ENCODE measurements around the gene GPBAR1. TPM values are rescaled to one million over a fixed set of nuclear protein-coding genes. Genes with fewer than 3 reads are reported as not detected.
A peak's percentile ranks its signal among the peaks of the same experiment; 100 is the strongest.

Gene GPBAR1
- total and polyA plus RNA-seq, 2 donors (not counting 1 experiment from before 2014, with no cell fraction given): 0.66 to 0.81 TPM

DNA sequence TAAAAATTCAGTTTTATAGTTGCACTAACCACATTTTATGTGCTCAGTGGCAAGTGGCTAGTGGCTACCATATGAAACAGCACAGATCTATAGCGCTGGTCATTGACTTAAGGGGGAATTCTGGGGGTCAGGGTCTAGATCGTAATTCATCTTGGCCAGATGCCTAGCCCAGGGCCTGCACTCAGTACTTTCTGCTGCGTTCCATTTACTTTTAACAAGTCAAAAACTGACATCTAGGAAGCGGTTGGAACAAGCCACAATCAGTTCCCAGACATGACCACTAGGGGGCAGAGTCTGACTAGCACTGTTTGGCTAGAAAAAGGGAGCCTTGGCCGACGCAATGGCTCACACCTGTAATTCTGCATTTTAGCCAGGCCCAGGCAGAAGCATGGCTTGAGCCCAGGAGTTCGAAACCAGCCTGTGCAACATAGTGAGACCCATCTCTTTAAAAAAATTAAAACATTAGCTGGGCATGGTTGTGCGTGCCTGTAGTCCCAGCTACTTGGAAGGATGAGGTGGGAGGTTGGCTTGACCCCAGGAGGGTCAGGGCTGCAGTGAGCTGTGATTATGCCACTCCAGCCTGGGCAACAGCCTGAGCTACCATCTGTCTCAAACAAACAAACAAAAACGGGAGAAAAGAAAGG is 40.5 kb downstream of the GPBAR1 start:
- ChIA-PET CTCF (interaction anchor here (0.6 to 4.4 kb wide), 20 partner anchors 8 to 546 kb away, joined by 3 to 84 read pairs (median 6); partner anchors contain the start of genes AAMP, CATIP, PNKD and TMBIM1), POLR2A (interaction anchor here (0.5 to 1.1 kb wide), 3 partner anchors 8 to 55 kb away, joined by 3 to 5 read pairs (median 4); partner anchors contain the start of gene CATIP)
- TF ChIP-seq, protein P1, sequence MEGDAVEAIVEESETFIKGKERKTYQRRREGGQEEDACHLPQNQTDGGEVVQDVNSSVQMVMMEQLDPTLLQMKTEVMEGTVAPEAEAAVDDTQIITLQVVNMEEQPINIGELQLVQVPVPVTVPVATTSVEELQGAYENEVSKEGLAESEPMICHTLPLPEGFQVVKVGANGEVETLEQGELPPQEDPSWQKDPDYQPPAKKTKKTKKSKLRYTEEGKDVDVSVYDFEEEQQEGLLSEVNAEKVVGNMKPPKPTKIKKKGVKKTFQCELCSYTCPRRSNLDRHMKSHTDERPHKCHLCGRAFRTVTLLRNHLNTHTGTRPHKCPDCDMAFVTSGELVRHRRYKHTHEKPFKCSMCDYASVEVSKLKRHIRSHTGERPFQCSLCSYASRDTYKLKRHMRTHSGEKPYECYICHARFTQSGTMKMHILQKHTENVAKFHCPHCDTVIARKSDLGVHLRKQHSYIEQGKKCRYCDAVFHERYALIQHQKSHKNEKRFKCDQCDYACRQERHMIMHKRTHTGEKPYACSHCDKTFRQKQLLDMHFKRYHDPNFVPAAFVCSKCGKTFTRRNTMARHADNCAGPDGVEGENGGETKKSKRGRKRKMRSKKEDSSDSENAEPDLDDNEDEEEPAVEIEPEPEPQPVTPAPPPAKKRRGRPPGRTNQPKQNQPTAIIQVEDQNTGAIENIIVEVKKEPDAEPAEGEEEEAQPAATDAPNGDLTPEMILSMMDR (IDR thresholded peaks at IDR 0.05): peak; percentile 90
- TF ChIP-seq EZH2 (IDR thresholded peaks at IDR 0.05; ENCODE audit: borderline replicate concordance, insufficient read depth, low read depth, low read length, poor library complexity, severe bottlenecking): no peak
- Histone ChIP-seq H3K9ac (ENCODE audit: low read length) (no peak overlapping the region), H4K20me1 (ENCODE audit: control insufficient read depth, insufficient read depth, low read length, poor library complexity, severe bottlenecking) (no peaks in the 10 kb centered on the region), H3K27me3 (replicated peaks in 1 of 4; ENCODE audit: control extremely low read depth in 1 of 4, control insufficient read depth in 3 of 4, insufficient read depth in 4 of 4, low read length in 3 of 4) (no peaks in the 10 kb centered on the region), H3K4me1 (ENCODE audit: control insufficient read depth in 2 of 2, insufficient read depth in 2 of 2, low read length in 2 of 2) (peaks cover 3 to 6% of the 10 kb centered on the region in 2 donors), H2AFZ (ENCODE audit: insufficient read depth, low read depth, low read length, poor library complexity, severe bottlenecking) (peak overlapping the region; percentile 23), H3K4me2 (replicated peaks; ENCODE audit: low read depth, low read length, poor library complexity, severe bottlenecking) (no peak overlapping the region), H3K36me3 (replicated peaks in 1 of 2; ENCODE audit: control extremely low read depth in 1 of 2, control insufficient read depth in 1 of 2, extremely low read depth in 1 of 2, insufficient read depth in 2 of 2, low read length in 1 of 2) (no peaks in the 10 kb centered on the region), H3K79me2 (ENCODE audit: control insufficient read depth, insufficient read depth, low read length) (no peaks in the 10 kb centered on the region), H3K4me3 (ENCODE audit: control extremely low read depth in 1 of 5, extremely low read depth in 1 of 5, insufficient read depth in 1 of 5, low read depth in 2 of 5, low read length in 4 of 5) (no peak overlapping the region), H3K9me3 (ENCODE audit: control extremely low read depth in 1 of 3, control insufficient read depth in 2 of 3, insufficient read depth in 1 of 3, low read length in 2 of 3) (no peaks in the 10 kb centered on the region), H3K27ac (ENCODE audit: low read length in 2 of 2) (no peak overlapping the region)
- intact Hi-C loops (cut with micrococcal nuclease): loop anchor here (1.0 to 5.0 kb wide), 5 partner anchors 9 to 546 kb away; partner anchors contain the start of gene TMBIM1
- Mint-ChIP-seq H3K27me3 (no peaks in the 10 kb centered on the region), H3K4me3 (no peak overlapping the region), H3K9me3 (ENCODE audit: insufficient read depth) (no peaks in the 10 kb centered on the region), H3K4me1 (peaks cover 7% of the 10 kb centered on the region), H3K27ac (no peak overlapping the region)
- DNase-seq (peak; percentile 90), ATAC-seq (ENCODE audit: low read depth) (peak; percentile 94)
- WGBS (ENCODE audit: insufficient coverage): 0% methylated on average over 5 of the region's 9 CpGs

DNA sequence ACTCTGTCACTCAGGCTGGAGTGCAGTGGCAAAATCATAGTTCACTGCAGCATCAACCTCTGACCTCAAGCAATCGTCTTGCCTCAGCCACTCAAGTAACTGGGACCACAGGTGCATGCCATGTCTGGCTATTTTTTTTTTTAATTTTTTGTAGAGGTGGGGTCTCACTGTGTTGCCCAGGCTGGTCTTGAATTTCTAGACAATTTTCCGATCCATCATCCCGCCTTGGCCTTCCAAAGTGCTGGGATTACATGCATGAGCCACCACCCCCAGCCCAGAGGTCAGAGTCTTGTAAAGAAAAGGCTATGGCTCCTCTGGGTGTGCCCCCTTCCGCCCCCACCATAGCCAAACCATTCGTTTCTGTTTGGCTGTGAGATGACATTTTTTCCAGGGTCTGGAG is 44.6 kb downstream of the GPBAR1 start:
- H3K79me2 ChIP-seq (ENCODE audit: control insufficient read depth, insufficient read depth, low read length): no peaks in the 10 kb centered on the region
- DNase-seq: no peak
- no peaks in the 10 kb centered on the region for H3K9me3 ChIP-seq (ENCODE audit: control extremely low read depth in 1 of 3, control insufficient read depth in 2 of 3, insufficient read depth in 1 of 3, low read length in 2 of 3)
- no peak overlapping the region for H3K27ac ChIP-seq (ENCODE audit: low read length in 2 of 2)
- H3K9ac ChIP-seq (ENCODE audit: low read length): no peak overlapping the region
- 100% methylated on average over 3 of the region's 5 CpGs for WGBS (ENCODE audit: insufficient coverage)
- H3K4me2 ChIP-seq (replicated peaks; ENCODE audit: low read depth, low read length, poor library complexity, severe bottlenecking): no peak overlapping the region
- no peaks in the 10 kb centered on the region for H3K9me3 Mint-ChIP-seq (ENCODE audit: insufficient read depth)
- no peaks in the 10 kb centered on the region for H3K27me3 ChIP-seq (replicated peaks in 1 of 4; ENCODE audit: control extremely low read depth in 1 of 4, control insufficient read depth in 3 of 4, insufficient read depth in 4 of 4, low read length in 3 of 4)
- H3K4me3 Mint-ChIP-seq: no peak overlapping the region
- TF ChIP-seq, protein P1 (IDR thresholded peaks at IDR 0.05): no peak
- TF ChIP-seq EZH2 (IDR thresholded peaks at IDR 0.05; ENCODE audit: borderline replicate concordance, insufficient read depth, low read depth, low read length, poor library complexity, severe bottlenecking): no peak
- no peak overlapping the region for H3K4me3 ChIP-seq (ENCODE audit: control extremely low read depth in 1 of 5, extremely low read depth in 1 of 5, insufficient read depth in 1 of 5, low read depth in 2 of 5, low read length in 4 of 5)
- H3K27ac Mint-ChIP-seq: no peak overlapping the region
- H3K27me3 Mint-ChIP-seq: no peaks in the 10 kb centered on the region
- ChIA-PET POLR2A (no interaction called here), CTCF (no interaction called here)
- ATAC-seq (ENCODE audit: low read depth): no peak
- H3K36me3 ChIP-seq (replicated peaks in 1 of 2; ENCODE audit: control extremely low read depth in 1 of 2, control insufficient read depth in 1 of 2, extremely low read depth in 1 of 2, insufficient read depth in 2 of 2, low read length in 1 of 2): no peaks in the 10 kb centered on the region
- no peak overlapping the region for H2AFZ ChIP-seq (ENCODE audit: insufficient read depth, low read depth, low read length, poor library complexity, severe bottlenecking)
- no peaks in the 10 kb centered on the region for H4K20me1 ChIP-seq (ENCODE audit: control insufficient read depth, insufficient read depth, low read length, poor library complexity, severe bottlenecking)
- intact Hi-C loops (cut with micrococcal nuclease): no loop called here
- peaks cover 6% of the 10 kb centered on the region for H3K4me1 Mint-ChIP-seq
- H3K4me1 ChIP-seq (ENCODE audit: control insufficient read depth in 2 of 2, insufficient read depth in 2 of 2, low read length in 2 of 2): peaks cover 3 to 6% of the 10 kb centered on the region in 2 donors
